K562 (cell line): ENCODE measurements around the gene PCBD1. TPM values are rescaled to one million over a fixed set of nuclear protein-coding genes. Genes with fewer than 3 reads are reported as not detected.

ENCODE experiments used
- ARID1B ChIP-seq: fragments of 450-650 bp; IDR thresholded peaks from 2 replicates; pipeline ENCODE4 v1.6.1; 2016; ENCODE audit warnings: antibody characterized with exemption, mild to moderate bottlenecking, inconsistent platforms
- DPF2 ChIP-seq: fragments of 450-650 bp; IDR thresholded peaks from 2 replicates; pipeline ENCODE4 v1.6.1; 2016
- IRF2 ChIP-seq: sonication (generic); formaldehyde crosslinking; IDR thresholded peaks from 2 replicates; pipeline ENCODE4 v1.8.1; 2022; ENCODE audit warnings: mild to moderate bottlenecking, missing genetic modification reagents
- MEF2D ChIP-seq: conservative IDR thresholded peaks from 2 replicates; pipeline ENCODE4 v1.6.1; 2016; ENCODE audit warnings: low read depth, missing genetic modification characterization, missing compliant biosample characterization
- PCBP1 ChIP-seq: fragments of 200-400 bp; formaldehyde crosslinking; IDR thresholded peaks from 2 replicates; pipeline ENCODE4 v1.6.1; 2018; ENCODE audit warnings: mild to moderate bottlenecking, low read depth, low read length; ENCODE audit not compliant: poor library complexity, severe bottlenecking
- PRMT5 ChIP-seq: sonication (generic); formaldehyde crosslinking; IDR thresholded peaks from 2 replicates; pipeline ENCODE4 v1.5.0; 2020; ENCODE audit warnings: missing genetic modification reagents
- SIX5 ChIP-seq, 2 experiments: IDR thresholded peaks; 2 replicates each; pipeline ENCODE4 v1.6.1; 2011; ENCODE audit warnings: low read length in 2 of 2, borderline replicate concordance in 1 of 2, low read depth in 1 of 2, mild to moderate bottlenecking in 1 of 2, moderate library complexity in 1 of 2; ENCODE audit not compliant: insufficient read depth in 1 of 2
- ZBTB1 ChIP-seq: sonication (generic); formaldehyde crosslinking; IDR thresholded peaks from 2 replicates; pipeline ENCODE4 v1.8.1; 2023; ENCODE audit warnings: missing genetic modification reagents, low read depth, mild to moderate bottlenecking, borderline replicate concordance
- ZNF12 ChIP-seq: sonication (generic); formaldehyde crosslinking; IDR thresholded peaks from 2 replicates; pipeline ENCODE4 v1.4.0; 2020; ENCODE audit warnings: mild to moderate bottlenecking, missing genetic modification reagents
- ZNF780A ChIP-seq: fragments of 250-450 bp; sonication (Bioruptor Pico); IDR thresholded peaks from 2 replicates; pipeline ENCODE4 v1.5.0; 2021; ENCODE audit warnings: mild to moderate bottlenecking
- polyA plus RNA-seq, 8 experiments: library from polyadenylated mRNA; depleted of rRNA in 4 of 8; stranded (reverse) in 5 of 8; unstranded in 3 of 8; fragments of >200 nt; fragmentation: Nextera tagmentation in 2 of 8; fragmentation: Illumina TruSeq in 1 of 8; extraction: Ambion mirVana in 2 of 8; extraction: Trizol in 1 of 8; gene quantifications; 2 replicates each; pipeline versions ENCODE4 v1.2.1 to v1.2.3, GENCODE V29; 2011 to 2014; ENCODE audit warnings: inconsistent platforms in 1 of 8, missing spikeins in 1 of 8
- total RNA-seq, 7 experiments: library from RNA; depleted of rRNA in 6 of 7; stranded (reverse); fragments of >200 nt in 6 of 7; fragmentation: Illumina TruSeq in 2 of 7; extraction: Trizol in 2 of 7; gene quantifications; 2 replicates each; pipeline versions ENCODE4 v1.2.1 to v1.2.3, GENCODE V29; 2011 to 2021; ENCODE audit warnings: low replicate concordance in 1 of 7
- TF ChIP-seq, protein P1 (sequence below), 2 experiments: IDR thresholded peaks; 2 replicates each; pipeline ENCODE4 v1.6.1; 2011; ENCODE audit warnings: borderline replicate concordance in 1 of 2, control low read depth in 1 of 2, low read depth in 1 of 2, low read length in 1 of 2, mild to moderate bottlenecking in 1 of 2, mixed read lengths in 1 of 2, moderate library complexity in 1 of 2; ENCODE audit not compliant: insufficient read depth in 1 of 2, insufficient read length in 1 of 2, poor library complexity in 1 of 2, severe bottlenecking in 1 of 2; ENCODE audit errors: extremely low read depth in 1 of 2
- TF ChIP-seq, protein P2 (sequence below): fragments of 450-650 bp; IDR thresholded peaks from 2 replicates; pipeline ENCODE4 v1.6.1; 2016; ENCODE audit warnings: mild to moderate bottlenecking, moderate library complexity
- TF ChIP-seq, protein P3 (sequence below): sonication (generic); formaldehyde crosslinking; IDR thresholded peaks from 2 replicates; pipeline ENCODE4 v1.9.0; 2022; ENCODE audit warnings: mild to moderate bottlenecking, missing genetic modification reagents
- TF ChIP-seq, protein P4 (sequence below): sonication (generic); formaldehyde crosslinking; IDR thresholded peaks from 2 replicates; pipeline ENCODE4 v1.9.0; 2022; ENCODE audit warnings: mild to moderate bottlenecking, missing genetic modification reagents

Gene PCBD1
- total and polyA plus RNA-seq, 9 of the 15 experiments (the other 6 are each of a cell fraction or from before 2014, with no cell fraction given): 14.6 to 109 (median 57.0) TPM

DNA sequence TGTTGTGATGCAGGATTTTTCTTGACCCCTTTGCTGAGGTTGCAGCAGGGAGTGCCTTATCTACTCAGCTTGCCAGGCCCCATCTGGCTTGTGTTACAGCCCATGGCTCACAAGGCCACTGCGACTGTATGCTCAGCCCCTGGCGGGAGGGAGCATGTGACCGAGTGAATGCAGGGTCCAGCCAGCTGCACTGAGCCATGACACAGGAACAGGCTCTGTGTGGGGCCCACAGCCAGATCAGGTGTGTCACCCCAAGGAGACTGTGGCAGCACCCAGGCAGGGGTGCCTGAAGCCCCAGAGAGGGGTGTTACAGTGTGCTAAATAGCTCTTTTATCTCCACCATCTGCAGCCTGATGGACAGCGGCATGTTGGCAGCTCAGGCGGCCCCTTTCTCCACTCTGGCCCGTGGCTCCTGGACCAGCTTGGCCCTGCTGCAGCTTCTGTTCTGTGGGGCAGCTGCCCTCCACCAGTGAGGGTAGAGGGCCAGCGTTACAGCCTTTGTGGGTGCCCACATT, 2.6 kb upstream of the PCBD1 start (continued):
- TF ChIP-seq, protein P1, sequence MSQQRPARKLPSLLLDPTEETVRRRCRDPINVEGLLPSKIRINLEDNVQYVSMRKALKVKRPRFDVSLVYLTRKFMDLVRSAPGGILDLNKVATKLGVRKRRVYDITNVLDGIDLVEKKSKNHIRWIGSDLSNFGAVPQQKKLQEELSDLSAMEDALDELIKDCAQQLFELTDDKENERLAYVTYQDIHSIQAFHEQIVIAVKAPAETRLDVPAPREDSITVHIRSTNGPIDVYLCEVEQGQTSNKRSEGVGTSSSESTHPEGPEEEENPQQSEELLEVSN (IDR thresholded peaks at IDR 0.05; ENCODE audit: borderline replicate concordance in 1 of 2, extremely low read depth in 1 of 2, insufficient read depth in 1 of 2, insufficient read length in 1 of 2, low read depth in 1 of 2, low read length in 1 of 2, poor library complexity in 1 of 2, severe bottlenecking in 1 of 2): peak; percentile 15 to 74
- TF ChIP-seq IRF2 (CRISPR knock-in tag) (no peak), PRMT5 (CRISPR knock-in tag) (no peak), ZBTB1 (CRISPR knock-in tag) (no peak), MEF2D (tag) (no peak), ZNF12 (CRISPR knock-in tag) (no peak), SIX5 (IDR thresholded peaks at IDR 0.05; ENCODE audit: borderline replicate concordance in 1 of 2, insufficient read depth in 1 of 2, low read depth in 1 of 2, low read length in 2 of 2) (no peak), ZNF780A (CRISPR knock-in tag) (no peak), ARID1B (0 out of 2 replicates have a peak, but pooled peaks have one; percentile 11), PCBP1 (no peak), DPF2 (no peak)
- TF ChIP-seq, protein P2, sequence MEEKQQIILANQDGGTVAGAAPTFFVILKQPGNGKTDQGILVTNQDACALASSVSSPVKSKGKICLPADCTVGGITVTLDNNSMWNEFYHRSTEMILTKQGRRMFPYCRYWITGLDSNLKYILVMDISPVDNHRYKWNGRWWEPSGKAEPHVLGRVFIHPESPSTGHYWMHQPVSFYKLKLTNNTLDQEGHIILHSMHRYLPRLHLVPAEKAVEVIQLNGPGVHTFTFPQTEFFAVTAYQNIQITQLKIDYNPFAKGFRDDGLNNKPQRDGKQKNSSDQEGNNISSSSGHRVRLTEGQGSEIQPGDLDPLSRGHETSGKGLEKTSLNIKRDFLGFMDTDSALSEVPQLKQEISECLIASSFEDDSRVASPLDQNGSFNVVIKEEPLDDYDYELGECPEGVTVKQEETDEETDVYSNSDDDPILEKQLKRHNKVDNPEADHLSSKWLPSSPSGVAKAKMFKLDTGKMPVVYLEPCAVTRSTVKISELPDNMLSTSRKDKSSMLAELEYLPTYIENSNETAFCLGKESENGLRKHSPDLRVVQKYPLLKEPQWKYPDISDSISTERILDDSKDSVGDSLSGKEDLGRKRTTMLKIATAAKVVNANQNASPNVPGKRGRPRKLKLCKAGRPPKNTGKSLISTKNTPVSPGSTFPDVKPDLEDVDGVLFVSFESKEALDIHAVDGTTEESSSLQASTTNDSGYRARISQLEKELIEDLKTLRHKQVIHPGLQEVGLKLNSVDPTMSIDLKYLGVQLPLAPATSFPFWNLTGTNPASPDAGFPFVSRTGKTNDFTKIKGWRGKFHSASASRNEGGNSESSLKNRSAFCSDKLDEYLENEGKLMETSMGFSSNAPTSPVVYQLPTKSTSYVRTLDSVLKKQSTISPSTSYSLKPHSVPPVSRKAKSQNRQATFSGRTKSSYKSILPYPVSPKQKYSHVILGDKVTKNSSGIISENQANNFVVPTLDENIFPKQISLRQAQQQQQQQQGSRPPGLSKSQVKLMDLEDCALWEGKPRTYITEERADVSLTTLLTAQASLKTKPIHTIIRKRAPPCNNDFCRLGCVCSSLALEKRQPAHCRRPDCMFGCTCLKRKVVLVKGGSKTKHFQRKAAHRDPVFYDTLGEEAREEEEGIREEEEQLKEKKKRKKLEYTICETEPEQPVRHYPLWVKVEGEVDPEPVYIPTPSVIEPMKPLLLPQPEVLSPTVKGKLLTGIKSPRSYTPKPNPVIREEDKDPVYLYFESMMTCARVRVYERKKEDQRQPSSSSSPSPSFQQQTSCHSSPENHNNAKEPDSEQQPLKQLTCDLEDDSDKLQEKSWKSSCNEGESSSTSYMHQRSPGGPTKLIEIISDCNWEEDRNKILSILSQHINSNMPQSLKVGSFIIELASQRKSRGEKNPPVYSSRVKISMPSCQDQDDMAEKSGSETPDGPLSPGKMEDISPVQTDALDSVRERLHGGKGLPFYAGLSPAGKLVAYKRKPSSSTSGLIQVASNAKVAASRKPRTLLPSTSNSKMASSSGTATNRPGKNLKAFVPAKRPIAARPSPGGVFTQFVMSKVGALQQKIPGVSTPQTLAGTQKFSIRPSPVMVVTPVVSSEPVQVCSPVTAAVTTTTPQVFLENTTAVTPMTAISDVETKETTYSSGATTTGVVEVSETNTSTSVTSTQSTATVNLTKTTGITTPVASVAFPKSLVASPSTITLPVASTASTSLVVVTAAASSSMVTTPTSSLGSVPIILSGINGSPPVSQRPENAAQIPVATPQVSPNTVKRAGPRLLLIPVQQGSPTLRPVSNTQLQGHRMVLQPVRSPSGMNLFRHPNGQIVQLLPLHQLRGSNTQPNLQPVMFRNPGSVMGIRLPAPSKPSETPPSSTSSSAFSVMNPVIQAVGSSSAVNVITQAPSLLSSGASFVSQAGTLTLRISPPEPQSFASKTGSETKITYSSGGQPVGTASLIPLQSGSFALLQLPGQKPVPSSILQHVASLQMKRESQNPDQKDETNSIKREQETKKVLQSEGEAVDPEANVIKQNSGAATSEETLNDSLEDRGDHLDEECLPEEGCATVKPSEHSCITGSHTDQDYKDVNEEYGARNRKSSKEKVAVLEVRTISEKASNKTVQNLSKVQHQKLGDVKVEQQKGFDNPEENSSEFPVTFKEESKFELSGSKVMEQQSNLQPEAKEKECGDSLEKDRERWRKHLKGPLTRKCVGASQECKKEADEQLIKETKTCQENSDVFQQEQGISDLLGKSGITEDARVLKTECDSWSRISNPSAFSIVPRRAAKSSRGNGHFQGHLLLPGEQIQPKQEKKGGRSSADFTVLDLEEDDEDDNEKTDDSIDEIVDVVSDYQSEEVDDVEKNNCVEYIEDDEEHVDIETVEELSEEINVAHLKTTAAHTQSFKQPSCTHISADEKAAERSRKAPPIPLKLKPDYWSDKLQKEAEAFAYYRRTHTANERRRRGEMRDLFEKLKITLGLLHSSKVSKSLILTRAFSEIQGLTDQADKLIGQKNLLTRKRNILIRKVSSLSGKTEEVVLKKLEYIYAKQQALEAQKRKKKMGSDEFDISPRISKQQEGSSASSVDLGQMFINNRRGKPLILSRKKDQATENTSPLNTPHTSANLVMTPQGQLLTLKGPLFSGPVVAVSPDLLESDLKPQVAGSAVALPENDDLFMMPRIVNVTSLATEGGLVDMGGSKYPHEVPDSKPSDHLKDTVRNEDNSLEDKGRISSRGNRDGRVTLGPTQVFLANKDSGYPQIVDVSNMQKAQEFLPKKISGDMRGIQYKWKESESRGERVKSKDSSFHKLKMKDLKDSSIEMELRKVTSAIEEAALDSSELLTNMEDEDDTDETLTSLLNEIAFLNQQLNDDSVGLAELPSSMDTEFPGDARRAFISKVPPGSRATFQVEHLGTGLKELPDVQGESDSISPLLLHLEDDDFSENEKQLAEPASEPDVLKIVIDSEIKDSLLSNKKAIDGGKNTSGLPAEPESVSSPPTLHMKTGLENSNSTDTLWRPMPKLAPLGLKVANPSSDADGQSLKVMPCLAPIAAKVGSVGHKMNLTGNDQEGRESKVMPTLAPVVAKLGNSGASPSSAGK: peak; percentile 51
- TF ChIP-seq, protein P3, sequence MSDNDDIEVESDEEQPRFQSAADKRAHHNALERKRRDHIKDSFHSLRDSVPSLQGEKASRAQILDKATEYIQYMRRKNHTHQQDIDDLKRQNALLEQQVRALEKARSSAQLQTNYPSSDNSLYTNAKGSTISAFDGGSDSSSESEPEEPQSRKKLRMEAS (CRISPR knock-in tag): peak; percentile 76
- TF ChIP-seq, protein P4, sequence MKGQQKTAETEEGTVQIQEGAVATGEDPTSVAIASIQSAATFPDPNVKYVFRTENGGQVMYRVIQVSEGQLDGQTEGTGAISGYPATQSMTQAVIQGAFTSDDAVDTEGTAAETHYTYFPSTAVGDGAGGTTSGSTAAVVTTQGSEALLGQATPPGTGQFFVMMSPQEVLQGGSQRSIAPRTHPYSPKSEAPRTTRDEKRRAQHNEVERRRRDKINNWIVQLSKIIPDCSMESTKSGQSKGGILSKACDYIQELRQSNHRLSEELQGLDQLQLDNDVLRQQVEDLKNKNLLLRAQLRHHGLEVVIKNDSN (CRISPR knock-in tag): peak; percentile 69
